Measurements from ENCODE around the gene FGR.
"Not testable (repeated sequence)": the region's sequence is repeated elsewhere in the genome, so short reads cannot be mapped to it uniquely, and the experiment has no call there.

FGR gene

DNA sequence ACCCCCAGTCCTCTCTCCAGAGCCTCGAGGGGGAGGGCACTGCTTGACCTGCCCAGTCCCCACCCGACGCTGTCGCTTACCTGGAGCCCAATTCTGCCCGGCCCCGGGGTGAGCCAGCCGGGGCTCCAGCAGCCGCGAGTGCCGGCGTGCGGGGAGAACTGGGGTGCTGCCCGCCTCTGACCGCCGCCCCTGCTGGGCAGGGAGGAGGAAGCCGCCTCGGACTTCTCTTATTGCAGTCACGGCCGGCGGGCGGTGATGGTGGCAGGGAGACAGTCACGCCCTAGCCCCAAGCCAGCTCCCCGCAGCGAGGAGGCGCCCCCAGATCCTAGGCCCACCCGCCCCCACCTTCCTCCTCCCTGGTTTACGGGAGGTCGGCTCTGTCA, at the start of gene FGR:
Gene FGR (minus strand): TSS at position 201 of the 383 bp plus-strand sequence. CDS start 11,269 bp downstream, outside the sequence.
- no peak for DNase-seq (ENCODE audit: low spot score)
- no peak for TF ChIP-seq CTCF (IDR thresholded peaks at IDR 0.05; ENCODE audit: extremely low read depth, missing control alignments)

- TF ChIP-seq CTCF (IDR thresholded peaks at IDR 0.05; ENCODE audit: extremely low read depth, missing control alignments) = no peak
- DNase-seq (ENCODE audit: low spot score) = no peak
Observed at GRCh38 chr1:27684176-27684575, 49.2 kb upstream of the FGR start.

GRCh38 chr1:27682351-27682944, 47.5 kb upstream of the FGR start:
- no peak for DNase-seq (ENCODE audit: low spot score)
- TF ChIP-seq CTCF (IDR thresholded peaks at IDR 0.05; ENCODE audit: extremely low read depth, missing control alignments) = no peak

DNA sequence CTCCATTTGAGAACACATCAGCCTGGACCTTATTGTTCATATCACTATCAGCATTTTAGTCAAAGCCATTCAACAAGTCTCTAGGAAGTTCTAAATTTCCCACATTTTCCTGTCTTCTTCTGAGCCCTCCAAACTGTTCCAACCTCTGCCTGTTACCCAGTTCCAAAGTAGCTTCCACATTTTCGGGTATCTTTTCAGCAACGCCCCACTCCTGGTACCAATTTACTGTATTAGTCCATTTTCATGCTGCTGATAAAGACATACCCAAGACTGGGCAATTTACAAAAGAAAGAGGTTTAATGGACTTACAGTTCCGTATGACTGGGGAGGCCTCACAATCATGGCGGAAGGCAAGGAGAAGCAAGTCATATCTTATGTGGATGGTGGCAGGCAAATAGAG, 46.6 kb upstream of the FGR start:
- DNase-seq (ENCODE audit: low spot score) = not testable (repeated sequence)

DNA sequence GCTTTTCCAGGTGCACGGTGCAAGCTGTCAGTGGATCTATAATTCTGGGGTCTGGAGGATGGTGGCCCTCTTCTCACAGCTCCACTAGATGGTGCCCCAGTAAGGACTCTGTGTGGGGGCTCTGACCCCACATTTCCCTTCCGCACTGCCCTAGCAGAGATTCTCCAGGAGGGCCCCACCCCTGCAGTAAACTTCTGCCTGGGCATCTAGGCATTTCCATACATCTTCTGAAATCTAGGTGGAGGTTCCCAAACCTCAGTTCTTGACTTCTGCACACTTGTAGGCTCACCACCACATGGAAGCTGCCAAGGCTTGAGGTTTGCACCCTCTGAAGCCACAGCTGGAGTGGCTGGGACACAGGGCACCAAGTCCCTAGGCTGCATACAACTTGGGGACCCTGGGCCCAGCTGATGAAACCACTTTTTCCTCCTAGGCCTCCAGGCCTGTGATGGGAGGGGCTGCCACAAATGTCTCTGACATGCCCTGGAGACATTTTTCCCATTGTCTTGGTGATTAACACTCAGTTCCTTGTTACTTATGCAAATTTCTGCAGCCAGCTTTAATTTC, 45.3 kb upstream of the FGR start:
- not testable (repeated sequence) for DNase-seq (ENCODE audit: low spot score)

DNA sequence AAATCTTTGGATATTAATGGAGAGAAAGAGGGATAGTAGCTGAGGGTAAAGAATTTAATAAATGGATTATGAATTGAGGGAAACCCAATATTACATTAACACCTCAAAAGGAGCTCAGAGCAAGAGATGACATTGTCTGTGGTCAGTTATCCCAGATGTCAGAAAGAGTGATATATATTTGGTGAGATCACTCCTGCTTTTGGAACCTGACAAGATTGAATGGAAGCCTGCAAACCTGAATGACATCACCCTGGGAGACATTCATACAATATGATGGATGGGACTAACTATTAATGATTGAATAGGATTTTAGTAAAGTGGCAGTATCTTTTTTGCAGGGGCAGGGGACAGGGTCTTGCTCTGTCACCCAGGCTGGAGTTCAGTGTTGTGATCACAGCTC, 43.8 kb upstream of the FGR start:
- no peak for TF ChIP-seq CTCF (IDR thresholded peaks at IDR 0.05; ENCODE audit: extremely low read depth, missing control alignments)
- no peak for DNase-seq (ENCODE audit: low spot score)

GRCh38 chr1:27676410-27676809, 41.4 kb upstream of the FGR start:
- TF ChIP-seq CTCF (IDR thresholded peaks at IDR 0.05; ENCODE audit: extremely low read depth, missing control alignments) = no peak
- no peak for DNase-seq (ENCODE audit: low spot score)

DNA sequence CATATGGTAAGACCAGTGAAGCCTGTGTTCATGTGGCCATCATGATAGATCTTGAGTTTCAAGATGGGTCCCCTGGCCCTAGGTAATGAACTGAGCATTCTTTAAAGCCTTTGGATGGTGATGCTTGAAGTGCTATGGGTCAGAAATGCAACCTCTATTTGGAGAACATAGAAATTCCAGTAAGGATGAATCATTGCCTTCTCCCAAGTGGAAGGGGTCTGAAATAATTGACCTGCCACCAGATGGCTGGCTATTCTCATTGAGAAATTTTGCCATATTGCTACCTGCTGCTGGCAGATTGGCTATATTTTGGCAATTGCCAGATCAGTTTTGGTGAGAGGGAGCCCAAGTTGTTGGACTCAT, 37.7 kb upstream of the FGR start:
- DNase-seq (ENCODE audit: low spot score) = no peak
- TF ChIP-seq CTCF (IDR thresholded peaks at IDR 0.05; ENCODE audit: extremely low read depth, missing control alignments) = no peak

Measured in GM20000 (cell line).